Left lung (tissue), 10 donors: ENCODE data around the gene PPP3R1. TPM values are rescaled to one million over a fixed set of nuclear protein-coding genes. Genes with fewer than 3 reads are reported as not detected.

Source experiments
- ATAC-seq: fragments of 200-7000 bp; cut with Tn5 transposase; one replicate; pipeline ENCODE4 v1.9.1; 2020; ENCODE audit warnings: moderate library complexity
- DNase-seq, 4 donors: peaks; one replicate each; pipeline ENCODE4 v3.0.0-alpha.2; 2013 to 2020
- H3K27ac ChIP-seq, 2 donors: fragments of 200-600 bp; sonication (generic) in 1 of 2; one replicate each; pipeline versions ENCODE4 v1.5.0 to v1.8.0; 2020 to 2021
- H3K27me3 ChIP-seq, 2 donors: fragments of 200-600 bp; sonication (generic) in 1 of 2; one replicate each; pipeline versions ENCODE4 v1.5.0 to v1.8.0; 2020 to 2021
- H3K36me3 ChIP-seq, 2 donors: fragments of 200-600 bp; sonication (generic) in 1 of 2; one replicate each; pipeline versions ENCODE4 v1.5.0 to v1.8.0; 2020 to 2021
- H3K4me1 ChIP-seq, 2 donors: fragments of 200-600 bp; one replicate each; pipeline ENCODE4 v1.8.0; 2021
- H3K4me3 ChIP-seq, 2 donors: fragments of 200-600 bp; sonication (generic) in 1 of 2; one replicate each; pipeline versions ENCODE4 v1.5.0 to v1.8.0; 2020 to 2021; ENCODE audit warnings: mild to moderate bottlenecking in 1 of 2
- H3K9me3 ChIP-seq, 2 donors: fragments of 200-600 bp; sonication (generic) in 1 of 2; one replicate each; pipeline versions ENCODE4 v1.5.0 to v1.8.0; 2020 to 2021
- CTCF ChIP-seq, 2 donors: fragments of 200-600 bp; sonication (generic) in 1 of 2; IDR thresholded peaks; one replicate each; pipeline versions ENCODE4 v1.5.0 to v1.8.0; 2021; ENCODE audit warnings: antibody characterized with exemption in 2 of 2
- intact Hi-C, 2 donors: fragments of 100-400 bp; cut with DNase I; formaldehyde crosslinking; loops; one replicate each; pipeline versions ENCODE4 v1.11.2 to v1.14.2; 2022
- polyA plus RNA-seq, 6 donors: library from polyadenylated mRNA; unstranded; fragments of 120-200 nt; gene quantifications; one replicate each; pipeline ENCODE4 v1.2.1, GENCODE V29; 2013; ENCODE audit not compliant: insufficient read length in 6 of 6
- total RNA-seq, 2 donors: library from RNA; stranded (reverse); fragmentation: NEBNext Ultra II Directional; extraction: Animal tissue kit (Norgen Biotek cat#: 25700); gene quantifications; one replicate each; pipeline ENCODE4 v1.2.1, GENCODE V29; 2021
- donor health status: DM: no; HTN: yes; CAD: no.
- donor health status: DM: no; HTN: no; CAD: no.

Gene PPP3R1
- total and polyA plus RNA-seq, 8 donors: 50.2 to 74.2 (median 66.9) TPM

DNA sequence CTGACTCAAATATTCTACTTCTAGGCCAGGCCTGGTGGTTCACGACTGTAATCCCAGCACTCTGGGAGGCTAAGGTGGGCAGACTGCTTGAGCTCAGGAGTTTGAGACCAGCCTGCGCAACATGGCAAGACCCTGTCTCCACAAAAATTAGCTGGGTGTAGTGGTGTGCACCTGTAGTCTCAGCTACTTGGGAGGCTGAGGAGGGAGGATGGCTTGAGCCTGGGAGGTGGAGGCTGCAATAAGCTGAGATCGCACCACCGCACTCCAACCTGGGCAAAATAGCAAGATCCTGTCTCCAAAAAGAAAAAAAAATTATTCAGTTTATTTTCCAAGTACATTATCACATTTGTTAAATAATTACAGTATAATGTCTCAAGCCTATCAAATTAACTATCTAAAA, 7.3 kb downstream of the PPP3R1 start:
- intact Hi-C loops: loop anchor here in 1 of 2 donors (10.0 kb wide), 1 partner anchor 50 kb away; no protein-coding TSS in a partner anchor
- Histone ChIP-seq H3K4me1 (peaks cover 17 to 97% of the 10 kb centered on the region in 2 donors), H3K4me3 (no peak overlapping the region), H3K36me3 (no peaks in the 10 kb centered on the region), H3K27me3 (no peaks in the 10 kb centered on the region), H3K27ac (no peak overlapping the region), H3K9me3 (no peaks in the 10 kb centered on the region)
- DNase-seq: no peak
- no peak for TF ChIP-seq CTCF (IDR thresholded peaks at IDR 0.05)
- ATAC-seq: no peak

DNA sequence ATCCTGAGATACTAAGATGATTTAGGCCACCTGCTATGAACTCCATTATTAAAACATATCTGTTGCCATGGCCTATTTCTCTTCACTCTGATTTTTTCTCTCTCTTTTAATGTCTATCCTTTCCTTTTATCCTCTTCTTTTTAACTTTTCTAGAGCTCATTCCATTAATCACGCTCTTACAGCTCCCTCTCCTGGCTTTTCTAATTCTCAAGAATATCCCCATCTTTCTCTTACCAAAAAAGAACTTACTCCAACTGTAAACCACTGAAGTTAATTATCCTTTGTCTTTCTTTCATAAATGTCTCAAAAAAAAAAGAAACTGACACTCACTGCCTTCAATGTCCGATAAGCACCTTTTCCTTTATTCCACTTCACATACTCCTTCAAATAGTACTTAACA, 7.9 kb downstream of the PPP3R1 start:
- no peaks in the 10 kb centered on the region for H3K36me3 ChIP-seq
- intact Hi-C loops: loop anchor here in 1 of 2 donors (10.0 kb wide), 1 partner anchor 50 kb away; no protein-coding TSS in a partner anchor
- no peak for TF ChIP-seq CTCF (IDR thresholded peaks at IDR 0.05)

GRCh38 chr2:68241732-68242131, 10.6 kb downstream of the PPP3R1 start:
- no peak for ATAC-seq
- Histone ChIP-seq H3K27ac (no peak overlapping the region), H3K4me3 (no peak overlapping the region), H3K9me3 (no peaks in the 10 kb centered on the region), H3K36me3 (no peaks in the 10 kb centered on the region), H3K4me1 (peaks cover 27 to 97% of the 10 kb centered on the region in 2 donors), H3K27me3 (no peaks in the 10 kb centered on the region)
- DNase-seq: no peak
- intact Hi-C loops: loop anchor here in 1 of 2 donors (10.0 kb wide), 1 partner anchor 47 kb away; no protein-coding TSS in a partner anchor
- TF ChIP-seq CTCF (IDR thresholded peaks at IDR 0.05): no peak

More for the DNA sequence above, 7.9 kb downstream of the PPP3R1 start:
- DNase-seq (no peak), ATAC-seq (no peak)
- H3K27ac ChIP-seq: no peak overlapping the region
- peaks cover 12 to 97% of the 10 kb centered on the region in 2 donors for H3K4me1 ChIP-seq
- no peaks in the 10 kb centered on the region for H3K9me3 ChIP-seq
- no peak overlapping the region for H3K4me3 ChIP-seq
- H3K27me3 ChIP-seq: no peaks in the 10 kb centered on the region

GRCh38 chr2:68240446-68240845, 11.9 kb downstream of the PPP3R1 start:
- Histone ChIP-seq H3K36me3 (no peaks in the 10 kb centered on the region), H3K9me3 (no peaks in the 10 kb centered on the region), H3K4me3 (no peak overlapping the region), H3K4me1 (peaks cover 30 to 93% of the 10 kb centered on the region in 2 donors), H3K27me3 (no peaks in the 10 kb centered on the region), H3K27ac (no peak overlapping the region)
- intact Hi-C loops: loop anchor here in 1 of 2 donors (10.0 kb wide), 1 partner anchor 46 kb away; no protein-coding TSS in a partner anchor
- ATAC-seq (no peak), DNase-seq (no peak)
- no peak for TF ChIP-seq CTCF (IDR thresholded peaks at IDR 0.05)

GRCh38 chr2:68238955-68239822, 13.1 kb downstream of the PPP3R1 start:
- Histone ChIP-seq H3K4me1 (peaks cover 30 to 88% of the 10 kb centered on the region in 2 donors), H3K27ac (peak overlapping the region in 1 of 2 donors; percentile 54)

More at GRCh38 chr2:68238955-68239822, 13.1 kb downstream of the PPP3R1 start:
- Histone ChIP-seq H3K4me3 (no peak overlapping the region), H3K9me3 (no peaks in the 10 kb centered on the region), H3K36me3 (no peaks in the 10 kb centered on the region), H3K27me3 (no peaks in the 10 kb centered on the region)
- intact Hi-C loops: no loop called here
- ATAC-seq (peak; percentile 25), DNase-seq (no peak)
- no peak for TF ChIP-seq CTCF (IDR thresholded peaks at IDR 0.05)
